HG03378 (cell line): ENCODE results near the gene KHDC1L.
"Not testable (repeated sequence)": the region's sequence is repeated elsewhere in the genome, so short reads cannot be mapped to it uniquely, and the experiment has no call there.

ENCODE experiments used
- ATAC-seq: cut with Tn5 transposase; IDR thresholded peaks from one replicate; pipeline ENCODE4 v1.9.1; 2021; ENCODE audit warnings: mild to moderate bottlenecking, moderate library complexity; ENCODE audit not compliant: unreplicated experiment

The KHDC1L gene

DNA sequence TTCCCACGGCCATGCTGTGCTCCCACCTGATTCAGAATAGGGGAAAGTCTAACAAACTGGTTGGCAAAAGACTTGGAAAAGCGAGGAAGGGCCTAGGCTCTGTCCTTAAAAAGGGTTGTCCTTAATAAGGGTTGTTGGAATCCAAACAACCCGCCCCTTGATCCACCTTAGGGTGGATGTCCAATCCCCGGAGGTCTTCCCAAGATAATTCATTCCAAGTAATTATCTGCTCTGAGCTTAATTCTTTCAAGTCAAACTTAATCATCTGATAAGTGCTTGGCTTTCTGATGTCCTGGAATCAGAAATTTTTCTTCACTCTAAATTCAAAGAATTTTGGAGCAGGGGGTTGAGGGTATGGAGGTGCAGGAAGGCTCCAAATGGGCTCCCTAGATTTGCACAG lies at the start of gene KHDC1L:
Gene KHDC1L, minus strand, starts transcription at position 101 of the 400 bp plus-strand sequence. Its CDS starts 88 bp downstream, at position 13.
- no peak for ATAC-seq

GRCh38 chr6:73269296-73269695 lies 44.0 kb upstream of the KHDC1L start:
- not testable (repeated sequence) for ATAC-seq

DNA sequence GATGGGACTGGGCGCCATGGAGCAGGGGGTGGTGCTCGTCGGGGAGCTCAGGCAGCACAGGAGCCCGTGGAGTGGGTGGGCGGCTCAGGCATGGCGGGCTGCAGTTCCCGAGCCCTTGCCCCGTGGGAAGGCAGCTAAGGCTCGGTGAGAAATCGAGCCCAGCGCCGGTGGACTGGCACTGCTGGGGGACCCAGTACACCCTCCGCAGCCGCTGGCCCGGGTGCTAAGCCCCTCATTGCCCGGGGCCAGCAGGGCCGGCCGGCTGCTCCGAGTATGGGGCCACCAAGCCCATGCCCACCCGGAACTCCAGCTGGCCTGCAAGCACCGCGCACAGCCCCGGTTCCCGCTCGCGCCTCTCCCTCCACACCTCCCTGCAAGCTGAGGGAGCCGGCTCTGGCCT lies 43.6 kb upstream of the KHDC1L start:
- ATAC-seq, result not testable (repeated sequence)

DNA sequence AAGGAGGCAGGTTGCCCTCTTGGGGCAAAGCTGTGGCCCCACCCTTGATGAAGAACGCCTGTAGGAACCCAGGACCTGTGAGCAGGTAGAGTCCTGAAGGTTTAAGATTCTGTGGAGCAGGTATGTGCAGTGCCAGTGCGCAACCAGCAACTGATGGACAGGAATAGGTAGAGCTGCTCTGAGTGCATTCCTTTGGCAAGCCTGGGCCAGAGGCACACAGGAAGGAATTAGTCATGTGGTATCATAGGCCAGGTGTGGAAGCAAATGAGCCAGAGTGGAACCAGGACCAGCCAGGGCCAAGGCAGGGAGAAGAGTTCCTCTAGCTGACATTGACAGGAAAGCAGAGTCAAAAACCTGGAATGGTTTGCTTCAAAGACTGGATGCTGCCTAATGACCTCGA lies 39.1 kb upstream of the KHDC1L start:
- no peak for ATAC-seq

- no peak for ATAC-seq
Measured at GRCh38 chr6:73263570-73263909, 38.2 kb upstream of the KHDC1L start.

GRCh38 chr6:73262671-73263569 lies 37.6 kb upstream of the KHDC1L start, which contains the start of gene KHDC1:
TSS of gene KHDC1 (minus strand) at chr6:73263196. CDS start at chr6:73242517, 20,679 bp downstream.
- ATAC-seq, result peak; percentile 82

DNA sequence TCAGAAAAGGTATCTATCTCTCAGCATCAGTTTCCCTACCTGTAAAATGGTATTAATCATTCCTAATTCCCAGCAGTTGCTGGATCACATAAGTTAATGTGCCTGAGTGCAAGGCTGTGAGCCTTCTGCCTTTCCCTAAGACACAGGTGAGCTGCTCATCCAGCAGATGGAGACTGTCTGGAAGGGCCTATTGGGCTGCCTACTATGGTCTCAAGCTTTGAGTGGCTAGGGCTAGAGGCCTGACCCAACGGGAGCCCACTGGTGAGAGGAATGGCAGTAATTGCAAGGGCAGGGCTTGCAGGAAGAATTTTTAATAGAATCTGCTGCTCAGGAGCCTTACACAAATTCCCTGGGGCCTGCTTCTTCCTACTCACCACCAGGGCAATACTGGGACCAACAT lies 33.4 kb upstream of the KHDC1L start:
- no peak for ATAC-seq

DNA sequence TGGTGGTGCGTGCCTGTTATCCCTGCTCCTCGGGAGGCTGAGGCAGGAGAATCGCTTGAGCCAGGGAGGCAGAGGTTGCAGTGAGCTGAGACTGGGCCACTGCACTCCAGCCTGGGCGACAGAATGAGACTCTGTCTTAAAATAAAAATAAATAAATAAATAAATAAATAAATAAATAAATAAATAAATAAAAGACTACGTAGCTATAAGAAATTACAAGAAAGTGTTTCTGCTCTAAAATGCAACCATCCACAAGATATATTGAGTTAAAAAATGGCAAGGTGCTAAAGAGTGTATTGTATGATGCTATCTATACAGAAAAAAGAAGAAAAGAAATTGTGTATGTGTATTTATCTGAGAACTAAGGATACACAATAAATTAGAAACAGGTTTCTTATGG lies 29.0 kb upstream of the KHDC1L start:
- not testable (repeated sequence) for ATAC-seq

- ATAC-seq, result no peak
Measured at GRCh38 chr6:73252703-73253102, 27.4 kb upstream of the KHDC1L start.

- no peak for ATAC-seq
Measured at GRCh38 chr6:73250016-73250415, 24.7 kb upstream of the KHDC1L start.

DNA sequence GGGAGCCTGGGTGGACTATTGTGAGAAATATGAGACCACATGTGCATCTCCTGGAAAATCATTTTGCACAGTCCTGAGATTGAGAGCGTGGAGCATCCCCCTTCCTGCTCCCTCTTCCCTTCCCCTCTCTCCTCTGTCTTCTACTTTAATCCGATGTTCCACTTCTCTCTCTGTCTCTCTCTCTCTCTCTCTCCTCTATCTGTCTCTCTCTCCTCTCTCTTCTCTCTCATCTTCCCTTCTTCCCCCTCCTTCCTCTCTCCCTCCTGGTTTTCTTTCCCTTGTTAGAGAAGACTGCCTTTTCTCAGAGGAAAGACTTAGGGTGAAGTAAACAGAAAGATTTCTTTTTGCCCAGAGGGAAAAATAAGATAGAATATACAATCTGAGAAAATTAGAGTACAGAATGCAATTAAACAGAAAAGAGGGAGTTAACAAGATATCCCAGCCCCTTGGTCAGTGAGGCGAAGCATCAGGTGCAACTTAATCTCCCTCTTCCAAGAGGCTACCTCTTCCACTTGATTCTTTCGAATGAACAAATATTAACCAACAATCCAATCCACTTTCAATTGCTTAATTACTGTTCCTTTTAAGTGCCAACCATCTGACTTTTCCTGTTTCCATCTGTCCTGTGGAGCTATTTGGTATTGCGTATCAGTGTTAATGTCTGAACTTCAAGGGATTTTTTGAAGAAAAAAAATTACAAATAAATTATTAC lies 23.1 kb upstream of the KHDC1L start:
- ATAC-seq, result no peak

DNA sequence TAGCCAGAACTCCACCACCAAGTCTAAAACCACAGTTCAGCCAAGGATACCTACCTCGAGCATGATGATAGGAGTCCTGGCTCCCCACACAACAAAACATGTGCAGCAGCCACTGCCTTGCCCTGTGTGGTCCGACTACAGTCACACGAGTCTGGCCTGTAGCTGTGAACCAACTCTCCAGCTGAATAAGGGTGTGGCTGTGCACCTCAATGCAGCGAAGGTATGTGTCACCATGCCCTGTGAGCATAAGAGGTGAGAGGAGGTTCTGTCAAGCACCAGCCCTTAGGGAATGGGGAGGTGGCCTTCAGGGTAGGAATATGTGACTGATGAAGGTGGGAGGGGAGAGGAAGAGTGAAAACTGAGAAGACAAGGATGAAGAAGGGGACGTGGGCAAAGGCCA lies 16.7 kb upstream of the KHDC1L start:
- ATAC-seq, result no peak

- no peak for ATAC-seq
Measured at GRCh38 chr6:73240730-73241129, 15.4 kb upstream of the KHDC1L start.

DNA sequence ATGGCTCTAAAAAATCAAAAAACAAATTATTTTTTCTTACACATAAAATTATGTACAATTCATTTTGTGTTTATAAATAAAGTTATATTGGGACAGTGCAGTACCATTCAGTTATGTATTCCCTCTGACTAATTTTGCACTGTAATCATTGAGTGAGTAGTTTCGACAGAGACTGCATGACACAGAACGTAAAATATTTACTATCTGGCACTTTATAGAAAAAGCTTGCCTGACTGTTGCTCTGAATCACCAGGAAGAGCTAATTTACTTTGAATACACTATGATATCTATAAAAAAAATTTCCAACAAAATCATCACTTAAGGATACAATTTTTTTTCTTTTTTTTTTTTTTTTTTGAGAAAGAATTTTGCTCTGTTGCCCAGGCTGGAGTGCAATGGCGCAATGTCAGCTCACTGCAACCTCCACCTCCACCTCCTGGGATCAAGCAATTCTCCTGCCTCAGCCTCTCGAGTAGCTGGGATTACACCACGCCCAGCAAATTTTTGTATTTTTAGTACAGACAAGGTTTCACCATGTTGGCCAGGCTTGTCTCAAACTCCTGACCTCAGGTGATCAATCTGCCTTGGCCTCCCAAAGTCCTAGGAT lies 11.0 kb upstream of the KHDC1L start:
- ATAC-seq, result no peak

GRCh38 chr6:73234733-73235132 lies 9.4 kb upstream of the KHDC1L start:
- ATAC-seq, result no peak

DNA sequence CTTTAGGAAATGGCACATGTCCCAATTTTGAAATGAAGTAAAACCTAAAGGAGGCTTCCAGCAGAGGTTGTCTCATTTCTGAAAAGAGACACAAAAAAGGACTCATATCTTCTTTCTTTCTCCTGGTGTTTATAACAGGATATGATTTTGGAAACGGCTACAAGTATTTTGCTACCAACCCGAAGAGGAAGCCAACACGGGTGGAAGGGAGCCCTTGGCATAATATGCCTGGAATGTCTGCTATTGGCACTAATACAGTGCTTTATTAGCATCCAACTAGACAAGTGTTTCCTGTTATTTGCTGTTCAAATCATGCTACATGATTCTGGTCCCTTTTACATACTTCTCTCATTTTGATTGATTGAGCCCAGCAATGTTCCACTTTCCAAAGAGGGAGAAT lies 8.7 kb upstream of the KHDC1L start:
- not testable (repeated sequence) for ATAC-seq

- no peak for ATAC-seq
Measured at GRCh38 chr6:73233048-73233447, 7.8 kb upstream of the KHDC1L start.

GRCh38 chr6:73231986-73232391 lies 6.7 kb upstream of the KHDC1L start:
- peak; percentile 77 for ATAC-seq

GRCh38 chr6:73227606-73228255 lies 2.4 kb upstream of the KHDC1L start:
- no peak for ATAC-seq

DNA sequence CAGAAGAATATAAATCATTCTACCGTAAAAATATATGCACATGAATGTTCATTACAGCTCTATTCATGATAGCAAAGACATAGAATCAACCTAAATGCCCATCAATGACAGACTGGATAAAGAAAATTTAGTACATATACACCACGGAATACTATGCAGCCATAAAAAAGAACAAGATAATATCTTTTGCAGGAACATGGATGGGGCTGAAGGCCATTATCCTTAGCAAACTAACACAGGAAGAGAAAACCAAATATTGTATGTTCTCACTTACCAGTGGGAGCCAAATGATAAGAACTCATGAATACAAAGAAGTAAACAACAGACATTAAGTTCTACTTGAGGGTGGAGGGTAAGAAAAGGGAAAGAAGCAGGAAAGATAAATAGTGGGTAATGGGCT lies 8.4 kb downstream of the KHDC1L start:
- ATAC-seq, result no peak

DNA sequence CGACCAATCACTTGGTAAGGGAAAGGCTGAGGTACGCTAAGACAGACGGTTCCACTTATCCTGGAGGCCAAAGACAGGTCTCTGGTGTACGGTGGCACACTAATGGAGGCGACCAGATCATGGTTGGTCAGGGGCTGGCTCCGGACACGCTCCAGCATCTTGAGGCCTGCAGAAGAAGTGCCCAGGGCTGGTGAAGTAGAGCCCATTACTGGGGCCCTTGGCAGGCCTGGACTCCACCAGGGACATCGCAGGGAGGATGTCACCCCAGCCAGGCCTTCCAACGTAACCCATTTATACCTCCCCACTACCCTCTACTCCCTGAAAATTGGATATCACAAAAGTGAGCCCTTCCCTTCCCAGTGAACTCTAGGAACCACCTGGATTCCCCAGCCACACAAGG lies 16.2 kb downstream of the KHDC1L start:
- ATAC-seq, result no peak
